HG03045 (cell line): ENCODE results near the gene XIST.
"Not testable (repeated sequence)": the region's sequence is repeated elsewhere in the genome, so short reads cannot be mapped to it uniquely, and the experiment has no call there.

Source experiments
- ATAC-seq: cut with Tn5 transposase; IDR thresholded peaks from one replicate; pipeline ENCODE4 v1.9.1; 2021; ENCODE audit warnings: mild to moderate bottlenecking, moderate library complexity; ENCODE audit not compliant: unreplicated experiment

Gene XIST

GRCh38 chrX:73817393-73818199 is 34.9 kb downstream of the XIST start:
- no peak for ATAC-seq

- ATAC-seq = no peak
Measured at GRCh38 chrX:73812256-73812655, 40.3 kb downstream of the XIST start.

GRCh38 chrX:73804109-73804508 is 48.4 kb downstream of the XIST start:
- ATAC-seq = not testable (repeated sequence)

- ATAC-seq = no peak
Measured at GRCh38 chrX:73799888-73800287, 52.6 kb downstream of the XIST start.

- not testable (repeated sequence) for ATAC-seq
Measured at GRCh38 chrX:73792511-73792910, 60.0 kb downstream of the XIST start.

GRCh38 chrX:73785493-73785892 is 67.0 kb downstream of the XIST start:
- ATAC-seq = no peak
